Choroid plexus epithelial cell (primary cell): Measurements from ENCODE around the gene TMC7.

ENCODE experiments used
- DNase-seq: peaks from one replicate; pipeline ENCODE4 v3.0.0-alpha.2; 2010; ENCODE audit warnings: low read depth
- H3K4me3 ChIP-seq: 2 replicates; pipeline ENCODE4 v1.5.1; 2011; ENCODE audit warnings: low read depth, mild to moderate bottlenecking, control low read depth, low read length, moderate library complexity
- CTCF ChIP-seq: conservative IDR thresholded peaks from 2 replicates; pipeline ENCODE4 v1.5.1; 2011; ENCODE audit warnings: low read depth, mild to moderate bottlenecking, control low read depth, inconsistent platforms, low read length, moderate library complexity

TMC7 gene

GRCh38 chr16:19084879-19085278 is 101.1 kb downstream of the TMC7 start:
- TF ChIP-seq CTCF = no peak
- no peak overlapping the region for H3K4me3 ChIP-seq

GRCh38 chr16:19085679-19086200 is 102.0 kb downstream of the TMC7 start:
- no peak overlapping the region for H3K4me3 ChIP-seq
- no peak for TF ChIP-seq CTCF
- peak; percentile 53 for DNase-seq

More at GRCh38 chr16:19084879-19085278, 101.1 kb downstream of the TMC7 start:
- no peak for DNase-seq

- DNase-seq = peak; percentile 94
- peak overlapping the region; percentile 61 for H3K4me3 ChIP-seq
- peak; percentile 83 for TF ChIP-seq CTCF
Measured at GRCh38 chr16:19086322-19087199, 102.8 kb downstream of the TMC7 start.

GRCh38 chr16:19088341-19088916 is 104.7 kb downstream of the TMC7 start:
- no peak for TF ChIP-seq CTCF
- DNase-seq = no peak
- H3K4me3 ChIP-seq = no peak overlapping the region

GRCh38 chr16:19089410-19089955 is 105.7 kb downstream of the TMC7 start:
- no peak for DNase-seq
- no peak for TF ChIP-seq CTCF
- no peak overlapping the region for H3K4me3 ChIP-seq

GRCh38 chr16:19090916-19091315 is 107.2 kb downstream of the TMC7 start:
- TF ChIP-seq CTCF = no peak
- H3K4me3 ChIP-seq = no peak overlapping the region
- DNase-seq = no peak
